GM18858 (cell line): Measurements from ENCODE around the gene BANK1.

Experiments
- ATAC-seq: cut with Tn5 transposase; IDR thresholded peaks from one replicate; pipeline ENCODE4 v1.9.1; 2021; ENCODE audit not compliant: unreplicated experiment

Gene BANK1

DNA sequence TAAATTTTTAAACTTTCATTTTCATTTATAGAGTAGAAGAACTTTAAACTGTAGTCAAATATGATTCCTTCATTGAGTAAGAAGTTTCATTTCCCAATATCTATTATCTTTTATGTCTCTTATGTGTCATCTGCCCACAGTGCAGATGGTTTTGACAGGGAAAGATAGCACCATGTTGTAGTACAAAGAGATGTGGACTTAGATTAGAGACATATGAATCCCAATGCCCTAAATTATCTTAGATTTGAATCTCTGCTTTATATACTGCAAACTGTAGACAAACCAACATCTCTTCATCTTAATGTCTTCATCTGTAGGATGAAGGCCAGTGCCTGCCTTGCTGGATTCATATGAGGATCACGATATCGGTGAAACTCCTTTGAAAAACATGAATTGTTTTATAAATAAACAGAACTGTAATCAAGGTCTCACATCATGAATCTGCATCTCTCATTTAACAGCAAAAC, 217.5 kb downstream of the BANK1 start:
- ATAC-seq = peak; percentile 99

DNA sequence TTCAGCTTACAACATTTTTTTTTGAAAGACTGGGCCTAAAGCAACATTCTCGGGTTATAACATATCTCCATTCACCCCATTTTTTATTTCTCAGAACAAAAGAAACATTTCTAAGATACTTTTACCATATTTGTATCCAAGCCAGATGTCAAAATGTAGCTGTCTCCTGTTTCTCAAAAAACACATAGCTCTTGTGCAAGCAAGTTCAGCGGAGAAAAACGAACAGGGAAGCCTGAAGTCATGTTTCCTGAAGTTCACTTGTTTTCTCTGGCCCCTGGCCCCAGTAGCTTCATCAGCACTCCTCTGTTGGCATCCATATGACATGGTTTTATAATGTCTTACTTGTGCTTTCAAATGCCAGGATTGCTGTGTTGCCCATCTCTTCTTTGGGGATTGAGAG, 218.2 kb downstream of the BANK1 start:
- no peak for ATAC-seq

DNA sequence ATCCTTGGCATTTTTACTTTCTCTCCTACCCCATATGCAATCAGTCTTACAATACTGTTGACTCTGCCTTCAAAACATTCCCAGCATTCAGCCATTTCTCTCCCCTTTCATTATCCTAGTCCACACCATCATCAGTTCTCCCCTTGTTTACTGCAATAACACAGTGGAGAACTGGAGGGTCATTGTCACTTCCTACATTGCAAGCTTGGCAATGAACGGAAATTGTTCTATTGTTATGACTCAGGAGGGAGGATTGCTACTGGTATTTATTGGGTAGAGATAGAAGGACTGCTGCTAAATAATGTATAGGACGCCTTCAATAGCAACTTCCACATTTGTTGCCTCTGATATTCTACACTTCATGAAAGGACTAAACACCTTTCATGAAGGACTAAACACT, 231.8 kb downstream of the BANK1 start:
- ATAC-seq = no peak

DNA sequence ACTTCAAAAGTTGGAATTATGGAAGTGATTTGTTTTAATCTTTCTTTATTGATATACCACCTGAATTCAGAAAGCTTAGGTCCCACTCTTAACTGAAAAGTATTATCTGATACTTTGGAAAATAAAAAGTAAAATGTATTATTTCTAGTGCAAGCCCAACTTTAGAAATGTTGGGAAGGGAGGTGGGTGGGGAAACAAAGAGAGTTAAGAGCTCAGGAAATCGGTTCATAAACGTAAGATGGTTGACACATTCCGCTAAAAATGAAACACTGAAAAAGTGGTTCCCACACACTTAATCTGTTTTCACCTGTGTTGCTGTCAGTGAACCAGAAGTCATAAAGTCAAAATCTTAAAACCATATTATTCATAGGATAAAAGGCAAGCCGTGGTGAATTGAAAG, 237.4 kb downstream of the BANK1 start:
- ATAC-seq = no peak

DNA sequence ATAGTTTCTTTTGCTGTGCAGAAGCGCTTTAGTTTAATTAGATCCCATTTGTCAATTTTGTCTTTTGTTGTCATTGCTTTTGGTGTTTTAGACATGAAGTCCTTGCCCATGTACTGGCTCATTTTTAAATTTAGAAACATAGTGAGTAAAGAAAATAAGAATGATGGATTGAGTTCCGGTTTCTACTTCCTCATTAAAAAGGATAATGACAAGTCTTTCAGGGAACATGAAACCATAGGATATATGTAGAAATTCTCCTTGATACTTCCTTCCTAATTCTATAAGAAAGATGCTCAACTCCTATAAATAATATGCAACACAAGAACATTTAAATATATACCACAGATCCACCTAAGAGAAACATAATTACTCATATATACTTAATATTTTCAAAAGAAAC, 240.9 kb downstream of the BANK1 start:
- ATAC-seq = no peak

DNA sequence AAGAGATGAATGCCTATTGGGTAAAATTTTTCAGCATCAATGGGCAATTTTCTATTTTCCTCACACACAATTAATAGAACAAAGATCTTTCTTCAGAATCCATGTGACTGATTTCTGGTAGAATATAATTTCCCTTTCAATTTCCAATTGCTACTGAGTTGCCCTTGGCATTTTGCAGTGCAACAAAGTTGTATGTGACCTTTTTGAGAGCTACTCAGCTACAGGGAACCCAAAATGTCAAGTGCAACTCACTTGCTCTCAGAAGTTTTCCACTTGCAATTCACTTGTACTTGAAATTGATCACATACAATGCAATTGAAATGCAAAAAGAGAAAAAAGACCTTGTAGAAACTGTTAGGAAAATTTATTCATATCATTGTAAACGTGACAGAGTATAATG, 245.5 kb downstream of the BANK1 start:
- no peak for ATAC-seq

DNA sequence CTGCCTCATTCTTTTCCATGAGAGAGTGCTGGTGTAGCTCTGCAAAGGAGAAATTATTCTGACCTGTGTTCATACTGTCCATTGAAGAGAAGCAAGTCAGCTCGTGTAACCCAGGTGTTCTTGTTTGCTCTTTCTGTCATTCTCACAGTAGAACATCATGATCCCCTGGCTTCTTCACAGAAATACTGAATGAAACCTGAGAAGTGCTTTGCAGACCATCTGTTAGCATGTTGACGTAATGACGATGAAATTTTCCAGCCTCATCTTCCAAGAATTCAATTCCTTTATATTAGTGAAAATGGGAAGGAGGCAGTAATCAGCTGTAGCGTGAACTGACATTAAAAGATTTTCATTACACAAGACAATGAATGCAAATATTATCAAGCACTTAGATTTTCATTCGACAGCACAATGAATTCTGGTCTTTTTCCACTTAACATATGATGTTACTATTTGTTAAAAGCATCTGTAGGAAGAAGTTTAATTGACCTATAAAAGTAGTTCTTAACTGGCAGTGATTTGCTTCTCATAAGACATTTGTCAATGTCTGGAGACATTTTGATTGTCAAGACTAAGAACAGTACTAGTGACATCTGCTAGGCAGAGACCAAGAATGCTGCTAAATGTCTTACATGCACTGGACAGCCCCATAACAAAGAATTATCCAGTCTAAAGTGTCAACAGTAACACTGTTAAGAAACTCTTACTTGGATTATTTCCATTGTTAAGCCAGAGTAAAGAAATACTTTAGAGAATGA, 246.3 kb downstream of the BANK1 start:
- ATAC-seq = no peak

DNA sequence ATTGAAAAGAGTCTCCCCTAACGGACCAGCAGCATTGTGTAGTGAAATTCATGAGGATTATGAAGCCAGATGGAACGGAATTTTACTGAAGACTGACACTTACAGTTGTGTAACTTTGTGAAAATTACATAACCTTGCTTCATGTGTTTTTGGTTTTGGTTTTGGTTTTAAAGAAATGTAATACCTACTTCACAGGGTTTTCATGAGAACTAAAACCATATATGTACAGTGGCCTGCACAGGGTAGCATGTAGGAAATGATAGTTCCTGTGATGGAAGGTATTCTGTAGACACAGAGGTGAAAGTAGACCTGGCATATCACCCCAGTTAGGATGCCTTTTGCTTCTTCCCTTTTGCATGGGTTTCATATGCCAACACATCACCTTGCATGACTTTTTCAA, 247.0 kb downstream of the BANK1 start:
- no peak for ATAC-seq

DNA sequence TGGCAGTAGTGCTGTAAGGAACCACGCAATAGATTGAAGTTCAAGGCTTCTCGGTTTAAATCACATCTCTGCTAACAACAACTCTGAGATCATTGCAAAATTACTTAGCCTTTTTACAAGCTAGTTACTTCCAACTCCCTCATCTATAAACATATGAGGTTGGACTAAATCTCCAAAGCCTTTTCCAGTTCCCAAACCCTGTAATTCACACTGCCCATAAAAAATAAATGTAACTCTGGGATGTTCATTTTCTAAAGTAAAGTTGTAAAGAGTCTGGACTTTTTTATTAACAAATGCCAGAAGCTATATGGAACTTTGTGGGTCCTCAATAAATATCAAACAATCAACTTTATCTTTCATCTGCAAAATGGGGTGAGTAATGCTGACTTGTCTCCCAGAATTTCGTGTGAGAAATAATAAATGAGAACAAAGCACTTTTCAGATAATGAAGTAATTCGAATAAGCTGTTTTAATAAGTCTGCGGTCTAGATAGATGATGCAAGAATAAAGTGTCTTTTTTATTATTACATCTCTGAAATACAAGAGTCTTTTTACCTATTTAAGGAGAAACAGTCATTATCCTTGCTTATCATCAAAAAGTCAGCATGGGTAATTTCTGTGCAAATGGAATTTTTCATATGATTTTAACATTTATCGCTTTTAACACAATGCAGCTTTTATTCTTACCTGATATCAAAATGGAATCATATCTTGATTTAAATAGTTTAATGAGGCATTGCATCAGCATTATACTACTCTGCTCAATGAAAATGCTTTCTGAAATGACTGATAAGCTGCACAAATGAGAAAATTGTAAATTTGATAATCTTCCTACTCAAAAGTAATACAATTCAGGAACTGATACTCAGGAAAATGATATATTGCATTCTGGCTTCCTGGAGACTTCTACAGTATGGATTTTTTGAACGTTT, 252.6 kb downstream of the BANK1 start:
- no peak for ATAC-seq

DNA sequence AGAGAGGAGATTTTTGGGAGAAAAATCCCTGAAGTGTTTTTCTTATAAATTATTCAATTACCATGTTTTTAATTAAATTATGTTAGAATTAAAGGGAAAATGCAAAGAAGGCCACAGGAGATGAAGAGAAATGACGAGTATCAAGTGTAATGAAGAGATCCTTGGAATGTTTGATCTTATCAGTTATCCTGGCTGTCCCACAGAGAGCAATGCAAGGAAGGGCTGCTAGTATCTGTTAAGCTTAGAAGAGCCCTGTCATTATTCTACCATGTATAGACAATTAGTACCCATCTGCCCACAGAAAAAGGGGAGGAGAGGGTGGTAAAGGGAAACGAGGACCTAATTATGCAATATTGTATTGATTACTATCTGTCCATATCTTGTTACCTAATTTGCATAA, 257.1 kb downstream of the BANK1 start:
- ATAC-seq = no peak

DNA sequence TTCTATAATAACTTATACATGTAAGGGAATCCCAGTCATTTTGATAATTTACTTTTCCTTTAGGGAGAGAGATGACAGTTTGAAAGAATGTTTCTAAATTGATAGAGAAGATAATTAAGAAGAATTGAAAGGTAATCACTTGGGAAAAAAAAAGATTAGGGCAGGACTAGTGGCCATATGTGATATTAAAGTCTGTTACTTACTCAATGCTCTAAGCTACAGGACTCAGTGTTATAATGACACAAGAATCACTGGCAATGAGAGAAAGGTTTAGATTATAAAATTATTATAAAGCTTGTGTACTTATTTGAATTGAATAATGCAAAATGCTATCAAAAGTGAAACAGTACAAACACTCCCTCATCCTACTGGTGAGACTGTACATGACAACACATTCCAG, 265.3 kb downstream of the BANK1 start:
- no peak for ATAC-seq

DNA sequence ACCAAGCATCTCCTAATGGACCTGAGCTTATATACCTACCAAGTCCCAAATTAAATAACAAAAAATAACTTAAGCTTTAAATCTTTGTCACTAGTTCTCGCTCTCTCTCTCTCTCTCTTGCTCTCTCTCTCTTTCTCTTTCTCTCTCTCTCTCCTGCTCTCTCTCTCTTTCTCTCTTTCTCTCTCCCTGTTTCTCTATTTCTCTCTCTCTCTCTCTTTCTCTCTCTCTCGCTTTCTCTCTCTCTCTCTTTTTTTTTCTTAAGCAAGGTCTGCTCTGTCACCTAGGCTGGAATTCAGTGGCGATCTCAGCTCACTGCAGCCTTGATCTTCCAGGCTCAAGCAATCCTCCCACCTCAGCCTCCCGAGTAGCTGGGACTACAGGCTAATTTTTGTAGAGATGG, 266.6 kb downstream of the BANK1 start:
- no peak for ATAC-seq

DNA sequence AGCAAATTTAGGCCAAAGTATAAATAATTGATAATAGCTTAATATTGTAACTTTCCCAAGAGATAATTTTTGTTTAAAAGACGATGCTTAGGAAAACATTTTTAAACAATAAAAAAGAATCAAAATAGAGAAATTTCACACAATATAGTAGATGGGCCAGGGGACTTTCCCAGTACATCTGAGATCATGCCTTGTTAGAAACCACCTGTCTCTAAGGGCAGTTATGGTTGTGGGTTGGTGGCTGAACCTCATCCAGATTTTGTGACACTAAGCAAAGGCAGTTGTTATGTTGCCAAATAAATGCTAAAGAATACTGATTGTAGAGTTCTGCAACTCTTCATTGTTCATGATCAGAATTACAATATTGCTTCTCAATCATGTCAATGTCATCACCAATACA, 270.6 kb downstream of the BANK1 start:
- ATAC-seq = peak; percentile 80

DNA sequence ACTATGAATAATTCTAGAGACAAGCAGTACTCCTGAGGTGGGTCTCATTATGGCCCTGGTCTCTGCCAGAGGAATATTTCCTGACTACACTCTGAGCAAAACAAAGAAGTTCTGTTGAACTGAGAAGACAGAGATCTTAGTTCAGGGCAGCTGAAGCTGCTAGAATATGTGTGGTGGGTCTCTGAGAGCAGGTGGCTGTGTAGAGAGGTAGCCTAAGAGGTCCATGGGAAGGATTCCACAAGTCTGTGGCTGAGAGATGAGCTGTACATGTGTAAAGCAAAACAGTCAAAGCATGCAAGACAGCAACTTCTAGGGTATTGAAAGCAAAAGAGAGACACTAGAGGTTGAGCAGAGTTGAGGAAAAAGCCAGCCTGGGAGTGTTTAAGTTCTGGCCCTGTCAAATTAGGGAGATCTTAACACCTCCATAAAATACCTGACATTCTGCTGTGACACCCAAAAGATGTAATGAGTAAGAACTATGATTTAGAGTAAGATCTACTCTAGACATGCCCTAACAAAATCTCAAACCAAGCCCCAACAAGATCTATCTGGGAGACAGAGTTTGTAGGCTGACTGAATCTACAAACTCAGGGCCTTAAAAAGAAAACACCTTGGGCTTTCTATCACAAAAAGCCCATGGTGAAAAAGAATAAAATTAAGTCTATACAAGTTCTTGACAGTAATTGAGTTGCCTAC, 274.4 kb downstream of the BANK1 start:
- ATAC-seq = no peak

DNA sequence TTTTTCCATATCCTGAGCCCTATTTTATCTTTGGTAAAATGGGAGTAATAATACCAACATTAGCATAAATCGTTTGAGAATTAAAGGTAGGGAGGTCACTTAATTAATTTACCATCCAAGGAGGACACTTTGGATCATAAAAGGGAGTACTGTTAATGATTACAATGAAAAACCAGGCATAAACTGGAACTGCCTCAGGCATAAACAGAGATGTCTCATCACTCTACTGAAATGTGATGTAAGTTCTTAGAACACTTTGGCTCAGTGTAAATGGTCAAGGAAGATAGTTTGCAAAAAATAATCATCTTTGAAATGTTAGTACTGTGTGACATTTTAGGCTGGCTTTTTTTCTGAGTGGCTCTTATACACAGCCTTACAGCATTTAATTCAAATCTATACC, 286.1 kb downstream of the BANK1 start:
- no peak for ATAC-seq

DNA sequence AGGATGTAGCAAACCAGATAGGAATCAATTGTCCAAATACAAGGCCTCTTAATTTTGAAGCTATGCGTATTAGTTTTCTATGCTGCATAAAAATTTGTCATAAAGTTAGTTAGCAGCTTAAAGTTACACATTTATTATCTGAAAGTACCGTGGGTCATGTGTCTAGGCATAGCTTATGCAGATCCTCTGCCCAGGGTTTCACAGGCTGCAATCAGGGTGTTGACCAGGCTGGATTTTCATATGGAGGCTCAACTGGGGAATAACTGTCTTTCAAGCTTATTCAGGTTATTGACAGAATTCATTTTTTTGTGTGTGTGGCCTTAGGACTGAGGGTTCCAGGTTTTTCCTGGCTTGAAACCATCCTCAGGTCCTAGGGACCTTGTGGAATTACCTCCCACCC, 289.7 kb downstream of the BANK1 start:
- ATAC-seq = no peak

DNA sequence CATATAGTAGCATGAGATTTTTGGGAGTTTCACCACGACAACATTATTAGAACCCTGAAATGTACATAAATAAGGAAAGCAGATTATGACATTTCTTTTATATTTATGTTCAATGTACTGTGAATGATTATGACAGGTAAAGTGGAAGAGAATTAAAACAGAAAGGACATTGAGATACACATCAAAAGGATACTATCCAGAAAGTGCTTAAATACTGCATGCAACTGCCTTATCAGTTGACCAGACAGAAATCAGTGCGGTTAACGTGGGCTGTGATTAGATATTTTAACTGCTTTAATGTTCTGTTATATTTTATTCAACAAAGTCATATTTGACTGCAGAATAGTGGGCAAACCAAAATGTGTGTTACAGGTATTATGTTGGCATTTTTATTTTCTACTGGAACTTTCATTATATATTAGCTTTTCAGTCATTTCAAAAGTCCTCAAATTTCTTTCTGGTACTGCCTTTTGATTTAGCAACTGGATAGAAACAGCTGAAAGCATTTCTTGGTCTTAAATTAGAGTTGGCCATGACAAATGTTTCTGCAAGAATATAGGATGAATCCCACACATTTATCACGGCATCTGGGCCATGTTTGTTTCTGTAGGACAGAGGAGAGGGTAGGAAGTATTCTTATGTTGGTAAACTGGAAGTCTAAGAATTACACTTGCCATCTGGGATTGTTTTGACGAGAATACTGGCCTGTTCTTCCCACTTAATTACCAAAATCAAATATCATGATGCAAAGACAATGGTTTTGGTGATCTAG, 299.5 kb downstream of the BANK1 start:
- ATAC-seq = no peak

DNA sequence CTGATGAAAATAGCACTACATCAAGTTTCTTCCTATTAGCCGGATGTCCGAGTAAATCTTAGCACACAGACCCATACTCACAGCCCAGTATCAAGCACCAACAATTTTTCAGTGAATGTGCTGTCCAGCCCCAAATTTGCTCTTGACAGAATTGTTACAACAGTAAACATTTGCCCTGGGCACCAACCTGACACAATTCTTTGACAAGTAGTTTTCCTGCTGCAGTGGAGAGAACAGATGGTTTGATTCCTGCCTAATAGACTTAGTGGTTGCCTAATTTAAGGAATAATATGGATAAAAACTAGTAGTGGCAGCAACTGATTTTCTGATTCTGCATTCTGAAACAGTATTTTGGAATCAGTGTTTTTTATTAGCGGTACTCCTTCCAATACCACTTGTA, 301.1 kb downstream of the BANK1 start:
- ATAC-seq = no peak

DNA sequence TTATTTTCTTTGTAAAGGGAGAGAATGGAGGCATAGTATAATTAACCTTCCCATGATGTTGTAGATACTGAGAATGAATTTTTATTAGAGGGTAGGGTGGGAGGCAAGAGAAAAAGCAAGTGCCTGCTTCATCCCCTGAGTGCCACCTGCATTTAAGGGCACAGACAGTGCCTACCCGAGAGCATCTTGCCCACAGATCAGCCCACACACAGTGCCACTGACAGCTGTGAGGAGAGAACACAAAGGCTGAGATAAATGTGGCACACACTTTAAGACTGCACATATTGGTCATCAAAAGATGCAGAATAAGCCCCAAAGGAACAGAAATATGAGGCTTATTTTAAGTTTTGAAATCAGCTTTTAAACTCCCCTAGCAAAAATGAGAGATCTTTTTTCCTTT, 304.0 kb downstream of the BANK1 start:
- no peak for ATAC-seq

DNA sequence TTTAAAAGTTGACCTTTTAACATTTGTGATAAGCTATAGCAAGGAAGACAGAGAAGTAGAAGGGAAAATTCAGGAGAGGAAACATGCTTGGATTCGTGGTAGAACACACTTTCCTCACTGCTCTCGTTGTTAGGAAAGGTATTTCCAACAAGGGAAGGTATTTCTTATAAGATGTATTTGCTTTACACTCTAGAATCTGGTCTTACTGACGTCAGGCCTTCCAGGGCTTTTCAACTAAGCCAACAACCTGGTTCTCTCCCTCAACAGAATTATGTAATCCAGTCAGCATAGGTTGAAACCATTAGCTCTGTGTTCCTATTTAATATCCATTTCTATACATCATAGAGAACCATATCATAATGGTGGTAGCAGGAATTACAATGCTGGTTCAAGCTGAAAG, 312.8 kb downstream of the BANK1 start:
- ATAC-seq = no peak

DNA sequence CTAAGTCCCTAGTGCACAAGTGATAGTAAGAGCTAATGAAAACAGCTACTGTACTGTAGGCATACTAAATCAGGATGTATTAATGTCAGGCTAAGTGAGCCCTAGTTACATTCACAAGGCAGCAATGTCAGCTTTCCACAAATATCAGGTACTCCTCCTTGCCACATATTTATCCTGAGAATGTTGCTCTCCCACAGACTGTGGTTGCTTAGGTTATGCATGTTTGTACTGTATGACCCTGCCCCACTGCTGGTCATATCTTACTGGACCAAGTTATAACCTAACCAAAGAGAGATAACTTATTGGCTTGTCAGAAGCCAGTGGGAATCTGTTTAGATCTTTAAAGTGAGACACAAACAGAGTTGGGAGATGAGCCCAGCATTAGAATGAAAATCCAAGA, 313.7 kb downstream of the BANK1 start:
- ATAC-seq = no peak
